HS-5 (cell line): Measurements from ENCODE around the gene RSPO3.

Experiments
- DNase-seq: peaks from one replicate; pipeline ENCODE4 v3.0.0-alpha.2; 2012; ENCODE audit warnings: low read depth

Gene RSPO3

DNA sequence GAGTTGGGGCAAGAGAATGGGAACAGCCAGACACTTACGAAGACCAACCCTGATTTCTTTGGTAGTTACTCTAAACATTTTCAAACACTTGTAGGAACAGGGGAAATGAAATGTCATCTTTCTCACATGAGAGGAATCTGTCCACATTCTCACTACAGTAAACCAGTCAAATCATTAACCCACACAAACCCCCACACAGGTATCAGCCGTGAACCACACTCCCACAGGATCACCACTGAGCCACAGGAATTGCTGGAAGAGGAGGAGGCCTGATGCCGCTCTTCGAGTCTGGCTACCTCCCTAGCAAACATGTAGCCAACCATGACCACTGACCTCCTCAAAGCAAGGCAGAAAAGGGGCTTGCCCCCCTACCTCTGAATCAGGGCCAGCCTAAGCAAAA is 6.9 kb upstream of the RSPO3 start:
- DNase-seq = no peak

DNA sequence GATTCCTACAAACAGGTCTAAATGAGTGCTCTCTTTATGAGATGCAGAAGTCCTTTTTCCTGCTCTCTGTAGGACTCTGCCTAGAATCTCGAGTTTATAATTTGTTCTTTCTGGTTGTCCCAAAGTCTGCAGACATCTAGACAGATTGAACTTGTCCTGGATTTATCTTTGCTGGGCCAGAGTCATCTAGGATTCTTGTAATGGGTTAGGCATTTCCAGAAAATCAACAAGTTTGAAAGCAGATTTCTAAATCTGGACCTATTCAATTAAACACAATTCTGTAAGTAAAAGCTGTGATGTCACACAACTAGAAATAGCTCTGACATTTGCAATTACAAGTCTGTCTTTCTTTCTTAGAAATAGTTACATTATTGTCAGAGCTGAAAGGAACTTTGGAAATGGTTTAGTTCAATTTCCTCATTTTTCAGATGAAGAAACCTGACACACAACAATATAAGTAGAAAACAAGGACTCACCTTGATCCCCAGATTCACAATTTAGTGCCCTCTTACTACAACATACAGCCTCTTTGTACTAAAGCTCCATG is 4.2 kb upstream of the RSPO3 start:
- DNase-seq = no peak

DNA sequence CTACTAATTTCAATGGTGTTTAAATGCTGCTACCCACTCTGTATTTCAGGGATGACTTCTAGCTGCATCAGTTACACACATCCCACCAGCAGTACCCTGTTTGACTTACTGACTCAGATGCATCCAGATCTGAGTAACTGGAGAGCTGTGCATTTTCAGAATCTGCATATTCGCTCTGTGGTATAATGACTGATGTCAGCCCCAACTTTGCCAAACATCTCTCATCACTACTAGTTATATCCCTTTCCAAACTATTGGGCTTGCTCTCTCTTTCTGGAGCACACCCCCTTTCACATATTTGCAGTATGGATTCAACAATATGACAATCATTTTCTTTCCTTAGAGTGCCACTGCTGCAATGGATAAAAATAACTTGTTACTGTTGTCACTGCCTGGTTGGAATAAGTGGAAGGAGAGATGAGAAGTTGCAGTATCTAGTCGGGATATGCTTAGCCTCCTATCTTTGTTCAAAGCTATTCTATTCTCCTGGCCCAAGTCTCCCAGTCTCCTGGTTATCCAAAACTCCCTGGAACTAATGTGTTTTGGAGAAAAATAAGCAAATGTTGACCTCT is 3.3 kb upstream of the RSPO3 start:
- no peak for DNase-seq

DNA sequence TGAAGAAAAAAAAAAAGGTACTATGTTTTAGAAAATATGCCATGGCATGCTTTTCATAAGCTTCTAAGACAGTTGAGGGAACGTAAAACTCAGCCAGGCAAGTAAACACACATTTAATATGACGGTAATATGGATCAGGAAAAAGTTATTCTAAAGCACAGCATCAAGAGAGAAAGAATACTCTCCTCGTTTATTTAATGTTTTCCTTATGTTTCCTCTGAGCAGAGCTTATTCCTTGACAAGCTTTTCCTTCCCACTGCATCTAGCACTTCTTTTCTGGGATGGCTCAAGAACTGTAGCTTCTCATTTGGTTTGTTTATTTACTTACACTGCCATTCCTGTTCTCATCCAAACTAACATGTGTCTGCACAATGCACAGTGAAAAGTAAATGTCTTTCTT is 2.7 kb upstream of the RSPO3 start:
- DNase-seq = no peak

DNA sequence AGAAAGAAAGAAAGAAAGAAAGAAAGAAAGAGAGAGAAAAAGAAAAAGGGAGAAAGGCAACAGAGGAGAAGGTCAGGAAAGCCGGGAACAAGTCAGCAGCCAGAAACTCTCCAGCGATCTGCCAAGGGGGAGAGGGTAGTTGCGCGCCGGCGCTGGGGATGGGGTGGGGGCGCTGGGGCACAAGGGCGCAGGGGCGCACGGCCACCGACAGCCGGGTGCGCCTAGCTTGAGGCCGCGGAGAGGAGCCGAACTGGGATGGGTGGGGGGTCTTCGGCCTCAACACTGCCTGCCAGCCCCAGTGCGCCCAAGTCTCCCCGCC is 533 bp upstream of the RSPO3 start:
- DNase-seq = no peak

DNA sequence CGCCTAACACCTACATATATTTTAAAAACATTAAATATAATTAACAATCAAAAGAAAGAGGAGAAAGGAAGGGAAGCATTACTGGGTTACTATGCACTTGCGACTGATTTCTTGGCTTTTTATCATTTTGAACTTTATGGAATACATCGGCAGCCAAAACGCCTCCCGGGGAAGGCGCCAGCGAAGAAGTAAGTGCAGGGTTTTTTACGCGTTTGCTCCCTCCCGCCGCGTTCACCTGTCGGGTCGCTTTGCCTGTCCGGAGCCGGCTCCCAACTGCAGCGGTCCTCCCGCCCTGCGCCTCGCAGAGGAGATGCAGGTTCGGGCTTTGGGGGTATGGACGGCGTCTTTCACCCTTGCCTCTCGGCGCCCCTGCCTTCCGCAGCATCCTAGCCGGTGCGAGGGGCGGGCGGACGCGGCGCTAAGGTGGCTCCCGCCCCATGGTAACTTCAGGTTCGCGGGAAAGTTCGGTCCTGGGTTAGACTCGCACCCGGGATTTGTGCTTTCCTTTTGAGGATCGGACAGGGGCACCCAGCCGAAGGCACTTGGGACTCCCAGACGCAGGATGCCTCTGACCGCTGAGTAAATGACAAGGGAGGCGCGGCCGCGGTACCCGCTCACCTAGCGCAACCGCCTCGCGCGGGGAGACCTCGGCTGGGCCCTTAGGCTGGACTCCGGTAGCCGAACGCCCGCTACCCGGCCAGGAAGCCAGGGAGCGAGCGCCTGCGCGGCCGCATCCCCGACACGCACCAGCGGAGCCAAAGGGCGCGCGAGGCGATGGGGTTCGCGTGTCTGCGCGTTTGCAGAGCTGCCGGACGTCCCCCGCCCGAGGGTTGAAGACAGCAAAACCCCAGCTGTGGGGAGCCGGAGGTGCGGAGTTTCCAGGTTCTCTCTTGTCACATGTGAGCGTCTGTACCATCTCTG is 891 bp downstream of the RSPO3 start:
- DNase-seq = peak; percentile 18

DNA sequence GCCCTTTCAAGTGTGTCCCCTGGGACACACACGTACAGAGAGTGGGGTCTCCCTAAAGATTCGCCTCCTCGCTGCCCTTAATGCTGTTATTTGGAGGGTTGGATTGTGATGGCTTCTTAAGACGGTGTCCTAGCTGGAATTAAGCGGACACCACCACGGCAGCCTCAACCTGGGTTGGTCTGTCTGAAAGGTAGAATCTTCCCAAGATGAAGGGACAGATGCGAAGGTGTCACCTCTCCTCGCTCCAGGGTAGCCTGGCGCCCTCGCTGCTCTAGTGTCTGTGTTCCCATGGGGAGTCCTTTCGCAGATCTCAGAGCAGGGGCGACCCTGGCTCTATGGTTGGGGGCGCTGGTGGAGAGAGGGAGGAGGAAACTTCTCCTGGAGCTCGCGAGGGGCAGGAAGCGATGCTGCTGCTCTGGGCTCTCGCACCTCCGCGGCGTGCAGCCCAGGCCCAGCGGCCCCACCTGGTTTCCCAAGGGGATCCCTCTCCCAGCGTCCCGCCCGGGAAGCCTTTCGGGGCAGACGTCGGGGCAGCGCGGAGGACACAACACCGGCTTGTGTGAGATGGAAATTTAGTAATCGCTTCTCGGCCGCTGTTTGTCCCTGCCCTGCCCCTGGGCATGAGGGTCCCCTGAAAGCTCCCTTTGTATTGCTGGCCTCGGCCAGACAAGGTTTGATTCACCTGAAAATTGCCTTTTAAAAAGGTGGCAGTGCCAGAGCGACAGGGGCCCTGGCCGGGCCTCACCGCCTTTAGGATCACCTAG is 1.7 kb downstream of the RSPO3 start:
- no peak for DNase-seq

DNA sequence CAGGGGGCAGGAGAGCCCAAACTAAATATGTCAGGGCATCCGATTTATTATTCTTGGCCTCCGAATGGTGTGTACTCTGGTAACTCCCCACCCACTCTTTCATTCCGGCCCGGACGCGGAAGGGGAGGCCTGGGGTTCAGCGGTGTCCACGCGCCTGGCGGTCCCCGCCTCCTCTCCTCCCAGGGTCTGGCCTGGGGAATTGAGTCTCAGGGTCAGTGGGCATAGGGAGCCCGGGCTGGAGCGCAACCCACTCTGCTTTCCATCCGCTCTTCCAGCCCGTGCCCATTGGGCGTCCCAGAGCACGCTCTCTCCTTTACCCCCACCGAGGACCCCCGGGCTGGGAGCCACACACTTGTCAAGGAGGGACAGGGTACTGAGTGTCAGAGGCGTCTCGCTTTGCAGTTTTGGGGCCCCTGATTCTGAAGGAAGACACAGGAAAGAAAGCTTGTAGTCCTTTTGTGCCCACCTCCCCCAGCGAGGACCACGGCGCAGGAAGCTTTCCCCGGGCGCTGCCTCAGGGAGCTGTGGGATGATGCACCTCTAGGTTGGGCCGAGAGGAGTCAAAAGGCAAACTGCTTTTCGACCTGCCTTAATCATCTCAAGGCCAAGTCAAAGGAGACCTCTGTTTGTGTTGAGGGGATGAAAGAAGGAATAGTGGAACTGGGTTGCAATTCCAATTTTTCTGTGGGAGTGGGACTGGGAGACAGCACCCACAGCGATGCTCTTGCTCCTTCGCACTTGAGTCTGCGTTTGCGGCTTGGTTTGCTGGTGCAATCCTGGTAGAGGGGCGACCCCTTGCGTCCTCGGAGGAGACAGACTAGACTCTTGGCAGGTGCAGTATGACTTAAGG is 2.5 kb downstream of the RSPO3 start:
- peak; percentile 24 for DNase-seq

DNA sequence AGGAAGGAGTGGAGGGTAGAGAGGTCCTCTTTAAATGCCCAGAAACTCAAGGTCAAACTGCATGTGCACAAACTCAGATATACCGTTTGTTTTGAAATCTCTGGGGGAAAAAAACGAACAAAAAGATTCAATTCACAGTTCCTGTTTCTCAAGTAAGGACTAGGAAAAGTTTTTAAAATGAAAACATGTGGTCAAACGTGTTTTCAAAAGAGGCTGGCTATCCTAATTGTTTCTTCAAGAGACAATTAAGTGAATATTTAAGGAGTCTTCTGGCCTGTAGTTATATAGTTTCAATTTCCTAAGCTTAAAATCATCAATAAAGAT is 3.1 kb downstream of the RSPO3 start:
- DNase-seq = no peak

DNA sequence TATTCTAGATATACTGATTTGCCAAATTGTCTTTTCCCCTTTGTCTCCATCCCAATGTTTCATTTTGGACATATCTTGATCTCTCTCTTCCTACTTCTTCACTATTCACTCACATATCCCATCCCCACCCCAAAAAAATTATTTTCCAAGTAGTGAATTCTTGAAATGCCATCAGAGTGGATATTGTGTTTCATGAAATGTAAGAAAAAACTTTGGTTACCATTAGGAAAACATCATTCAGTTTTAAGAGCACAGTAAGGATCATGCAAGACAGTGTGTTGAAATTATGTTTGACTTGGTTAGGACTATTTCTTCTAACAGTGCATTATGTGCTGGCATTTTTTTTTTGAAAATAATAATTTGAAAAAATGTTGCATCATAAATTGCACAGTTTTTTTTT is 5.7 kb downstream of the RSPO3 start:
- DNase-seq = no peak

DNA sequence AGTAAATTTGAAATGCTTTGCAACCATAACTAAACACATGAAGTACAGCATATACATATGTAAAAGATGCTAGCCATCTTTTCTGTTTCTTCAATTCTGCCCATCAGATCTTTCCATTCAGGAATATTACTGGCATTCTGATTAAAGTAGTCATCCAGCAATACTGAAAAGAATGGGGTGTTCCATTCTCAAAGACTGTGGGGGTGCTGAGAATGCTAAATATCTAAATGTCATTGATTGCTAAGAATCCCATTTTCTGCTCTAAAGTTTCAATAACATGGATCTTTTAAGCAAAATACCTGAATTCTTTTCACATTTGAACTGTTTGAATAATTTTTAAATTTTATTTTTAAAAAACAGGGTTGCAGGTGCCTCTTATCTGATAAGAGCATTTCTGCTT is 6.2 kb downstream of the RSPO3 start:
- no peak for DNase-seq

DNA sequence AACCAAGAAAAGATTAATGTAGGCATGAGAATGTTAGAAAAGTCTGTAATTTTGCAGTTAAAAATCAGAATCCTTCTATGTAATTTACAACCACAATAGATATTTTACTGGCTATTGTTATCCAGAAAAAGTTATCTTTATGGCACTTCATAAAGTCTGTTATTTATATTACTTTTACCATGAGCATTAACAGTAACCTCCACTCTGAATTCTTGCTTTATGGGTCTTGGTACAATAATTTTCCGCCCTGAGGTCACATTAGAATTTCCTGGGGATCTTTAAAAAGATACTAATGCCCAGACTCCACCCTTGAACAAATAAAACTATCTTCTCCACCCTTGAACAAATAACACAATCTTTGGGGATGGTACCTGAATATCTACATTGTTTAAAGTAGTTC is 9.6 kb downstream of the RSPO3 start:
- no peak for DNase-seq

DNA sequence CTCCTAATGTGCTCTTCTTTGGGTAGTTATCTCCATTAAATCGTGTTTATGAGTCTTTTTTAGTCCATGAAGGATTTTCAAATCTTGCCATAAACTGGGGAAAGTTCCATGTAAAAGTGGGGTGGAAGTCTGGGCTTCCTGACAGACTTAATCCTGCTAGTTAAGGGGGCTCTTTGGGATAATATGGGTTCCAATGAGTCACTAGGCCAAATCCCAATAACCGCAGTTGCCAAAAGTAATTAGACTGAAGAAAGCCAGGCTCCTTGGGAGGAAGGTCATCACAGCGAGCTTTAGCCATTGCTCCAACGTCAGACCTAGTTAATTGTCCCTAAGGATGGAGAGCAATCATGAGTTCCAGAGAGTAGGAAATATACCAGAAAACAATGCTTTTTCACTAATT is 10.8 kb downstream of the RSPO3 start:
- DNase-seq = no peak

DNA sequence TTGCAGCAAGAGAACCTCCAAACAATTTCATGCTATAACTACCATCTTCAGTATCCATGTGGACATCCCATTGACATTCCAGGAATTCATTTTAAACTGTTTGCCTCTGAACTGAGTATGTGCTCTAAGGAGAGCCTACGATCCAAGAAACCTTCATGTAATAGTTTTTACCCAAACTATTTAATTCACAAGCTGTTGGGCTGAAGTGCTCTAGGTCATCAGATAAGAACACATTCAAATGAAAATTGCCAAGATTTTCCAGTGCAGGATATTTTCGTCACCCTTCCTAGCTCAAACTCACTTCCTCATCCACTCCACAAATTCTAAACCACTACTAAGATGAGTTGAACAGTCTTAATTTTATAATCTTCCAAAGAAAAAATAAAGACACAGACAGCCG is 12.8 kb downstream of the RSPO3 start:
- no peak for DNase-seq

DNA sequence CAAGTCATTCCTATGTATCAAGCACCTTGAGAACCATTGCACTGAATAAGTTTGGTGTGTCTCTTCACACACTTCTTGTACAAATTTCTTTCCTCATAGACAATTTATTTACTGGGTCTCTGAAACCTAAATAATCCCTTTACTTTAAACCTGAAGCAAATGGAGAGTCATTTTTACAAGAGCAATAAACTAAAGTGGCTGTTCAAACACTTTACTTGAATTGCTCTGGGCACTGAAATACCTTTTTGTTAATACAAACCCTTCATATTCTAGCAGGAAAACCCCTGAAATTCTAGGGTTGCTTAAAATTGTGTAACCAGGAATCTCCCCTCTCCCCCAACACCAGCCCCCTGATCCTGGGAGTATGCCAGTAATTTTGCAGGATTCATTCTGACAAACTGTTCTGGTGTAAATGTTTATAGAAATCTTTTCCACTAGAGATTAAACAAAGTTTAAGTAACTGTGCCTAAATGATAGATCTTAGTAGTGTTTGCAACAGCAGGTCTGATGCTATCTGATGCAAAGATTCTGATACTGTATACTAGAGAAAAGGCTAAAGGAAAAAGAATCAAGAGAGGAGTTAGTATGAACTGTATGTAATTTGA is 13.4 kb downstream of the RSPO3 start:
- no peak for DNase-seq

DNA sequence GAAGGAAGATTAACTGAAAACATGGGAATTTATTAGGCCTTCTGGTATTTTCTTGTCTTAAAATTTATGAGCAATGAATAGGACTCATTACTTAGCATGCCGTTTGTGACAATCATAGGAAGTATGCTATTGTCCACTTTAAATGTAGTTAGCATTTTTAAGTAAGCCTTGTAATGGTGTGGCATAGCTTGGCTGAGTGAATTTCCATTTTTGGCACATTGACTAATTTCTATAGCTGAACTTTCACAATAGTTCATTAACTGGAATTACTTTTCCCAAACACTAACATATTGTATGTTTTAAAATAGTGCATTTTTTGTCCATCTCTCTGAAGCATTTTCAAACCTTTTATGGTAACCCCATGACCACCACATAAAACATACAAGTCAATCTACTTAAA is 15.7 kb downstream of the RSPO3 start:
- no peak for DNase-seq

DNA sequence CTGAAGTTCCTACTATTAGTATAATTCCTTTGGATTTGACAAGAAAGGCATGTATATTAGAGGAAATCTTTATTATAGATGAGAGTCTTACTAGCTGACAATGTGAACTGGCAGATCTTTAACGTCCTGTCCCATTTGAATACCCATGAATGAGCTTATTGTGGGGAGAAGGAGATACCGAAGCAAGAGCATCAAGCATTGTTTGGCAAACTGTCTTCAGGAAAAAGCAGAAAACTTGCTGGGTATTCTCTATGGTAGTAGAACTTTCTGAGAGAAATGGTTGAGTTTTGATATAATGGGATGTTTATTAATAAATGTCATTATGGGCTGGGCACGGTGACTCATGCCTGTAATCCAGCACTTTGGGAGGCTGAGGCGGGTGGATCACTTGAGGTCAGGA is 18.3 kb downstream of the RSPO3 start:
- no peak for DNase-seq

DNA sequence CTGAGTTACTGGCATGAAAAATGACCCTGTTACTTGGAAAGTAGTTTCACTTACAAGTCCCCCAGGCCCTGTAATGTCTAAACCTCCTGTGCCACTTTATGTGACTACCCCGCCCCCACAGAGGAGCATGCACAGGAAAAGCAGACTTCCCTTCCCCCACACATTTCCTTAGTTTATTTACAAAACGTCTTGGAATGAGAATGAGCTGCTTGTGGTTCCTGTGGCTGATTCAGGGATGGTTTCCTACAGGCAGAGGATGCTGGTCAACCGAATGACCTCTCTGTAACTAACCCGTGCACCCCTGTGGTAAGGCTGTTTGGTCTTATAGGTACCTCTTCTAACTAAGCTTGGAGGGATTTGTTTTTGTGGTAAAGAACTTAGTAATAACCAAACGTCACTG is 28.5 kb downstream of the RSPO3 start:
- DNase-seq = peak; percentile 46

DNA sequence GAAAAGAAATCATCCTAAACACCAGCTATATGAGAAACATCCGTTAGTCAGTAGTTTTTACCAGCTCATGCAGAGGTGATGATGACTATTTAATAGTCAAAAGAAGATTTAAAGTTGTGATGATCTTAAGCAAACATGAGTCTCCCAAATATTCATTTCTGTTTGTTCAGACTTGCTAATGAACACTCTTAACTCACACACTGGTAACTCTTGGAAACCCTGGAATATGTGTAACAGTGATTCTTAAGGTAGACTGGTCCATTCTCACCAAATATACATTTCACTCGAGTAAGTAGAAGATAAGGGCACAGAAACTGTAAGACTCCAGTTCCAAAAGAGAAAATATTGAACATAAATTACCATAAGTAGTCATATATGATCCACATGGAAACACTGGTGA is 29.1 kb downstream of the RSPO3 start:
- no peak for DNase-seq

DNA sequence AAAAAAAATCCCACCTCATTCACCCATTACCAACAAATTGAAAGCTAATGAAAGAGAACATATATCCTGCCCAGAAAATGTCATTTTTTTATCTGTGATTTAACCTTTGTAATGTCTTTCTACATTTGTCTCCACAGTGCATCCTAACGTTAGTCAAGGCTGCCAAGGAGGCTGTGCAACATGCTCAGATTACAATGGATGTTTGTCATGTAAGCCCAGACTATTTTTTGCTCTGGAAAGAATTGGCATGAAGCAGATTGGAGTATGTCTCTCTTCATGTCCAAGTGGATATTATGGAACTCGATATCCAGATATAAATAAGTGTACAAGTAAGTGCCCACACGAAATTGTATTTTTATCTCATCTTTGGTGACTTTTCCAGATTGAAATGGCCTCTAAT is 30.0 kb downstream of the RSPO3 start:
- no peak for DNase-seq

DNA sequence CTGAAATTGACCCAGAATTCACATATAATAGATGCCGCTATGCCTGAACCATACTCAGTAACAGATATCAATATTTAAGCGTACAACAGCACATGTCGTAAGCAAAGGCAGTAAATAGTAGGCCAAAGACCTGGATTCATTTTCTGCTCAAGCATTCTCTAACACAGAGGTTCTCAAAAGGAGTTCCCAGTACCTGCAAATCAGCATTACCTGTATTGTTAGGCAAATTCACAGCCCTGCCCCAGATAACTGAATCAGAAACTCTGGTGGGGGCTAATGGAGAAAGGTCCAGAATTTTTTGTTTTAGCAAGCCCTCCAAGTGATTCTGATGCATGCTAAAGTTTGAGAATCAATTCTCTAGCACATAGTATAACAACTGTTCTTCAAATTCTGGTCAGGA is 36.0 kb downstream of the RSPO3 start:
- DNase-seq = no peak

DNA sequence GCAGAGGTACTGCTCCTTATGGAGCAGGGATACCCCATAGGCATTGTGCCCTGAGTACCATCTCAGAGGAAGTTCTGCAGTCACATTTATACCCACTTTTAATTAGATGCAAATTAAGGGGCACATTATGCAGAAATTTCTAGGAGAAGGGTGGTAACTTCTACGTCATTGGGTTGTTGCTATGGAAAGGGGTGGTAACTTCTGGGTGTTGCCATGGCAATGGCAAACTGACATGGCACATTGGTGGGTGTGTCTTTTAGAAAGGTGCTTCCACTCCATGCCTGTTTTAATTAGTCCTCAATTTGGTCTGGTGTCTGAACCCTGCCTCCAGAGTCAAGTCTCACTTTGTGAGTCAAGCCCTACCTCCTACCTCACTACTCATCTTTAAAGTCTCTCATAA is 42.0 kb downstream of the RSPO3 start:
- DNase-seq = no peak
